Colonic mucosa (tissue), 4 donors: ENCODE measurements around the gene SLC2A9. TPM values are rescaled to one million over a fixed set of nuclear protein-coding genes. Genes with fewer than 3 reads are reported as not detected.
"Not testable (repeated sequence)": the region's sequence is repeated elsewhere in the genome, so short reads cannot be mapped to it uniquely, and the experiment has no call there.

Source experiments
- DNase-seq: peaks from one replicate; pipeline ENCODE4 v3.0.0-alpha.2; 2020
- H3K27ac ChIP-seq: fragments of 200-600 bp; one replicate; pipeline ENCODE4 v1.8.0; 2021
- H3K27me3 ChIP-seq: fragments of 200-600 bp; one replicate; pipeline ENCODE4 v1.8.0; 2021
- H3K36me3 ChIP-seq: fragments of 200-600 bp; one replicate; pipeline ENCODE4 v1.8.0; 2021
- H3K4me1 ChIP-seq: fragments of 200-600 bp; one replicate; pipeline ENCODE4 v1.8.0; 2021; ENCODE audit warnings: mild to moderate bottlenecking
- H3K4me3 ChIP-seq: fragments of 200-600 bp; one replicate; pipeline ENCODE4 v1.8.0; 2021
- H3K9ac ChIP-seq, 2 donors: one replicate each; pipeline ENCODE4 v1.7.0; 2013; ENCODE audit warnings: control low read depth in 2 of 2, low read depth in 2 of 2, low read length in 2 of 2
- H3K9me3 ChIP-seq: fragments of 200-600 bp; one replicate; pipeline ENCODE4 v1.8.0; 2021
- CTCF ChIP-seq: fragments of 200-600 bp; IDR thresholded peaks from one replicate; pipeline ENCODE4 v1.8.0; 2022; ENCODE audit warnings: antibody characterized with exemption, mild to moderate bottlenecking
- intact Hi-C: fragments of 100-400 bp; cut with DNase I; formaldehyde crosslinking; loops from one replicate; pipeline ENCODE4 v1.14.1; 2022
- total RNA-seq, 2 donors: library from RNA; stranded (reverse); fragmentation: NEBNext Ultra II Directional in 1 of 2; extraction: Animal tissue kit (Norgen Biotek cat#: 25700) in 1 of 2; gene quantifications; one replicate each; pipeline ENCODE4 v1.2.1, GENCODE V29; 2021
- donor health status: healthy.
- donor health status: DM: no; HTN: no; CAD: no.
- donor health status: DM: no; HTN: no; CAD: no.

The SLC2A9 gene
- total RNA-seq, 2 donors from 2014 or later, result 4.3 to 6.8 TPM

- Histone ChIP-seq H3K36me3 (no peaks in the 10 kb centered on the region), H3K9ac (no peak overlapping the region), H3K27ac (no peak overlapping the region), H3K27me3 (no peaks in the 10 kb centered on the region), H3K9me3 (no peaks in the 10 kb centered on the region), H3K4me1 (no peaks in the 10 kb centered on the region), H3K4me3 (no peak overlapping the region)
- DNase-seq, result no peak
- intact Hi-C loops, result no loop called here
- no peak for TF ChIP-seq CTCF
Measured at GRCh38 chr4:9804918-9805317, 216.4 kb downstream of the SLC2A9 start.

DNA sequence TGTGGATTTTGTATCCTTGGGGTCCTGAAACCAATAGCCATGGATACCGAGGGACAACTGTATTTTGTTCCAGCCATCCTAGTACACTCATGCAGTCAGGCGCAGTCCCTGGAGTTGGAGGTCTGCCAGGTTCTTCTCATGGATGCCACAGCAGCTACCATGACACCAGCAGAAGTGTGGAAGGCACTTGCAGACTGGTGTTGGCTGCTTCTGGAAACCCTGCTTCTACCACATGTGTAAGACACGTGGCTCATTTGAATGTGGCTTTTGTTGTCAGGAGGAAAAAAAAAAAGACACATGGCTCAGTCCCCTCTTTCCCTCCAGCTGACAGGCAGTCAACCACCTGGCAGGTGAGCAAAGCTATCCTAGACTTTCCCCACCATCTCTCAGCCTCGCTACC, 220.4 kb downstream of the SLC2A9 start:
- H3K4me3 ChIP-seq, result no peak overlapping the region
- no peaks in the 10 kb centered on the region for H3K27me3 ChIP-seq
- H3K9ac ChIP-seq, result no peak overlapping the region
- intact Hi-C loops, result no loop called here
- no peak for TF ChIP-seq CTCF
- no peak overlapping the region for H3K27ac ChIP-seq
- no peak for DNase-seq
- no peaks in the 10 kb centered on the region for H3K36me3 ChIP-seq
- no peaks in the 10 kb centered on the region for H3K9me3 ChIP-seq
- H3K4me1 ChIP-seq, result no peaks in the 10 kb centered on the region

DNA sequence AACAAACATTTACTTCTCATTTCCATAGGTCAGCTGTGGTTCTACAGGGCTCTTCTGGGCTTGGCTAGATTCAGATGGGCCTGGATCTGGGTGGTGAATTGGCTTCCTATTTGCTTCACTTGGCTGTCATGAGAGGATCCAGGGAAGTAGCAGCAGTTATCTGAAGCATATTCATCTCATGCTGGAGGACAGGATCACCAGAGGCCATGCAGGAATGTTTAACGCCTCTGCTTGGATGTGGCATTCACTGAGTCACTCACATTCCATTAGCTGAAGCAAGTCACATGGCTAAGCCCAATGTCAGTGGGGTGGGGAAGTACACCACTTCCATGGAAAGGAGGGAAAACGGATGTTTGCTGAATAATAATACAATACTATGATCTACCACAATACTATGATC, 224.7 kb downstream of the SLC2A9 start:
- H3K27me3 ChIP-seq, H3K9ac ChIP-seq, H3K27ac ChIP-seq, H3K4me3 ChIP-seq, H3K4me1 ChIP-seq, H3K9me3 ChIP-seq, DNase-seq, H3K36me3 ChIP-seq, intact Hi-C loops: not testable (repeated sequence)

GRCh38 chr4:9792381-9792780, 228.9 kb downstream of the SLC2A9 start:
- no peak for TF ChIP-seq CTCF
- intact Hi-C loops, result no loop called here
- no peak for DNase-seq

GRCh38 chr4:9785891-9786290, 235.4 kb downstream of the SLC2A9 start:
- peak; percentile 34 for DNase-seq
- H3K36me3 ChIP-seq, H3K9ac ChIP-seq, H3K9me3 ChIP-seq, H3K4me3 ChIP-seq, H3K4me1 ChIP-seq, intact Hi-C loops: not testable (repeated sequence)
- Histone ChIP-seq H3K27ac (peak overlapping the region; percentile 17), H3K27me3 (peaks cover 11% of the 10 kb centered on the region)

More at GRCh38 chr4:9792381-9792780, 228.9 kb downstream of the SLC2A9 start:
- Histone ChIP-seq H3K36me3 (no peaks in the 10 kb centered on the region), H3K9ac (no peak overlapping the region), H3K27ac (no peak overlapping the region), H3K4me1 (no peaks in the 10 kb centered on the region), H3K9me3 (no peaks in the 10 kb centered on the region), H3K4me3 (no peak overlapping the region), H3K27me3 (no peaks in the 10 kb centered on the region)

GRCh38 chr4:9782136-9782436, 239.2 kb downstream of the SLC2A9 start:
- H3K9me3 ChIP-seq, result no peaks in the 10 kb centered on the region
- no peaks in the 10 kb centered on the region for H3K36me3 ChIP-seq
- intact Hi-C loops, result no loop called here
- H3K4me1 ChIP-seq, result no peaks in the 10 kb centered on the region
- TF ChIP-seq CTCF, result no peak
- no peak overlapping the region for H3K27ac ChIP-seq
- no peak overlapping the region for H3K4me3 ChIP-seq
- DNase-seq, result no peak
- H3K9ac ChIP-seq, result no peak overlapping the region
- H3K27me3 ChIP-seq, result peaks cover 11% of the 10 kb centered on the region
